Endothelial cell of umbilical vein (primary cell): Measurements from ENCODE around the gene GALNT8.

Experiments
- CTCF ChIP-seq, 2 donors: IDR thresholded peaks; 1 replicate in 1 of 2; 2 replicates in 1 of 2; pipeline ENCODE4 v1.5.1; 2011; ENCODE audit warnings: low read length in 2 of 2, mild to moderate bottlenecking in 2 of 2, moderate library complexity in 2 of 2, control low read depth in 1 of 2, inconsistent platforms in 1 of 2, low read depth in 1 of 2; ENCODE audit not compliant: insufficient read depth in 1 of 2; ENCODE audit errors: extremely low read depth in 1 of 2
- EZH2 ChIP-seq: IDR thresholded peaks from 2 replicates; pipeline ENCODE4 v1.6.1; 2012; ENCODE audit warnings: borderline replicate concordance, low read depth, mild to moderate bottlenecking, moderate library complexity, low read length, inconsistent platforms; ENCODE audit not compliant: severe bottlenecking
- GATA2 ChIP-seq: IDR thresholded peaks from 2 replicates; pipeline ENCODE4 v1.7.0; 2011; ENCODE audit warnings: low read depth, mild to moderate bottlenecking, moderate library complexity, mixed read lengths, low read length; ENCODE audit not compliant: insufficient read length, insufficient read depth
- JUN ChIP-seq: IDR thresholded peaks from 2 replicates; pipeline ENCODE4 v1.6.1; 2011; ENCODE audit warnings: borderline replicate concordance, low read depth; ENCODE audit not compliant: insufficient read length, insufficient read depth
- MAX ChIP-seq: IDR thresholded peaks from 2 replicates; pipeline ENCODE4 v1.6.1; 2011; ENCODE audit not compliant: insufficient read depth, insufficient read length

GRCh38 chr12:4819654-4820053 lies 99.5 kb downstream of the GALNT8 start:
- TF ChIP-seq EZH2 (no peak), GATA2 (no peak), CTCF (IDR thresholded peaks at IDR 0.05; ENCODE audit: extremely low read depth in 1 of 2, insufficient read depth in 1 of 2, low read depth in 1 of 2, low read length in 2 of 2) (no peak), JUN (no peak), MAX (no peak)
